Adrenal gland (tissue), 19 donors: ENCODE measurements around the gene DMAC2L. TPM values are rescaled to one million over a fixed set of nuclear protein-coding genes. Genes with fewer than 3 reads are reported as not detected.

Experiments
- DNase-seq, 7 donors: peaks; one replicate each; pipeline ENCODE4 v3.0.0-alpha.2; 2019 to 2020
- H3K27ac ChIP-seq, 5 donors: fragments of 200-600 bp; sonication (generic) in 4 of 5; 1 replicate in 3 of 5; 2 replicates in 2 of 5; pipeline versions ENCODE4 v1.5.1 to v1.8.0; 2016 to 2020; ENCODE audit warnings: mild to moderate bottlenecking in 1 of 5
- H3K27me3 ChIP-seq: fragments of 200-600 bp; 2 replicates; pipeline ENCODE4 v1.8.0; 2021
- H3K36me3 ChIP-seq, 2 donors: fragments of 200-600 bp; replicated peaks in 1 of 2; 1 replicate in 1 of 2; 2 replicates in 1 of 2; pipeline versions ENCODE4 v1.5.1 to v1.8.0; 2018 to 2022
- H3K4me1 ChIP-seq, 2 donors: fragments of 200-600 bp; replicated peaks in 1 of 2; 1 replicate in 1 of 2; 2 replicates in 1 of 2; pipeline versions ENCODE4 v1.5.1 to v1.8.0; 2018 to 2021
- H3K4me3 ChIP-seq, 4 donors: fragments of 200-600 bp; sonication (generic) in 3 of 4; one replicate each; pipeline ENCODE4 v1.5.1; 2016 to 2018
- H3K9me3 ChIP-seq, 3 donors: fragments of 200-600 bp; sonication (generic) in 1 of 3; replicated peaks in 1 of 3; 1 replicate in 2 of 3; 2 replicates in 1 of 3; pipeline versions ENCODE4 v1.5.1 to v1.8.0; 2016 to 2021
- POLR2A ChIP-seq, 2 donors: fragments of 450-650 bp; IDR thresholded peaks; one replicate each; pipeline ENCODE4 v1.6.1; 2017; ENCODE audit warnings: antibody characterized with exemption in 2 of 2, mild to moderate bottlenecking in 2 of 2, moderate library complexity in 1 of 2
- WGBS, 4 donors: extraction: QIAGEN DNeasy Blood & Tissue Kit in 2 of 4; methylation state at CpG; one replicate each; pipeline versions ENCODE4 v1.1.5 to v1.1.7; 2013 to 2017; 5-methylcytosine and 5-hydroxymethylcytosine counted together
- intact Hi-C, 2 donors: fragments of 100-400 bp; cut with DNase I; formaldehyde crosslinking; loops; one replicate each; pipeline versions ENCODE4 v1.14.1 to v1.15.0; 2022 to 2023
- long read RNA-seq, 10 donors: library from polyadenylated mRNA in 3 of 10; unstranded in 2 of 10; stranded (forward) in 1 of 10; transcript quantifications; one replicate each; pipeline ENCODE4 v2.0.0 and lab custom pipeline, GENCODE V29; 2021 to 2026
- polyA plus RNA-seq, 3 donors: library from polyadenylated mRNA; stranded (reverse); fragments of 200-250 nt in 2 of 3; fragments of 350-450 nt in 1 of 3; fragmentation: Illumina TruSeq in 1 of 3; extraction: RNeasy Lipid Tissue Mini Kit (QIAGEN cat#74804) in 1 of 3; gene quantifications; one replicate each; pipeline ENCODE4 v1.2.3, GENCODE V29; 2013 to 2014
- total RNA-seq, 9 donors: library from RNA; depleted of rRNA in 4 of 9; stranded (reverse); fragments of >200 nt in 4 of 9; fragments of 120-200 nt in 1 of 9; fragmentation: NEBNext Ultra II Directional in 1 of 9; extraction: Animal tissue kit (Norgen Biotek cat#: 25700) in 1 of 9; gene quantifications; one replicate each; pipeline versions ENCODE4 v1.1.0 to v1.2.4, GENCODE V29; 2013 to 2023
- TF ChIP-seq, protein P1 (sequence below), 6 experiments: fragments of 450-650 bp in 4 of 6; fragments of 200-600 bp in 2 of 6; sonication (generic) in 1 of 6; IDR thresholded peaks; 1 replicate in 5 of 6; 2 replicates in 1 of 6; pipeline versions ENCODE4 v1.5.1 to v1.8.0; 2016 to 2021; ENCODE audit warnings: antibody characterized with exemption in 6 of 6, mild to moderate bottlenecking in 2 of 6, moderate library complexity in 1 of 6
- donor health status: healthy with polysubstance abuse.
- donor health status: Bipolar disorder and iron deficiency.
- donor health status: DM: yes; HTN: yes; CAD: no.
- donor health status: DM: no; HTN: no; CAD: no.
- donor health status: DM: no; HTN: no; CAD: no.
- donor health status: DM: yes; HTN: yes; CAD: no.

Gene DMAC2L, protein sequence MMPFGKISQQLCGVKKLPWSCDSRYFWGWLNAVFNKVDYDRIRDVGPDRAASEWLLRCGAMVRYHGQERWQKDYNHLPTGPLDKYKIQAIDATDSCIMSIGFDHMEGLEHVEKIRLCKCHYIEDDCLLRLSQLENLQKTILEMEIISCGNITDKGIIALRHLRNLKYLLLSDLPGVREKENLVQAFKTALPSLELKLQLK
- total RNA-seq (10 to 100 TPM in 6 of 9 donors, 1 to 10 TPM in 3; 4.8 to 19.9 (median 13.5) TPM), polyA plus RNA-seq (10 to 100 TPM in 2 of 3 donors, 1 to 10 TPM in 1; 9.4 to 15.0 (median 12.3) TPM)
- long read RNA-seq, donor 1, transcript ATP5S-207 (5 exons, 2,008 nt) = major isoform, 9 of 10 reads
- long read RNA-seq, donor 1, partial matches to known transcripts = 0 of 10 reads
- long read RNA-seq, donor 1, other reads (novel, unspliced or antisense) = 0 of 10 reads
- long read RNA-seq, donor 2, partial matches to known transcripts = 5 of 8 reads
- long read RNA-seq, donor 2, other reads (novel, unspliced or antisense) = 0 of 8 reads
- long read RNA-seq, donor 3, partial matches to known transcripts = 0 of 4 reads
- long read RNA-seq, donor 3, other reads (novel, unspliced or antisense) = 0 of 4 reads
- long read RNA-seq, donor 4, transcript ATP5S-207 (5 exons, 2,008 nt) = major isoform, 5 of 17 reads
- long read RNA-seq, donor 4, partial matches to known transcripts = 6 of 17 reads
- long read RNA-seq, donor 4, other reads (novel, unspliced or antisense) = 6 of 17 reads
- long read RNA-seq, donor 5, partial matches to known transcripts = 1 of 7 reads
- long read RNA-seq, donor 5, other reads (novel, unspliced or antisense) = 5 of 7 reads
- long read RNA-seq, donor 6, transcript ATP5S-207 (5 exons, 2,008 nt) = major isoform, 7 of 15 reads
- long read RNA-seq, donor 6, partial matches to known transcripts = 2 of 15 reads
- long read RNA-seq, donor 6, other reads (novel, unspliced or antisense) = 6 of 15 reads
- long read RNA-seq, donor 7, full-length matches to known transcripts = 3 of 3 reads
- long read RNA-seq, donor 7, partial matches to known transcripts = 0 of 3 reads
- long read RNA-seq, donor 7, other reads (novel, unspliced or antisense) = 0 of 3 reads
- long read RNA-seq, donor 8, partial matches to known transcripts = 6 of 10 reads
- long read RNA-seq, donor 8, other reads (novel, unspliced or antisense) = 0 of 10 reads
- long read RNA-seq, donor 9, partial matches to known transcripts = 0 of 3 reads
- long read RNA-seq, donor 9, other reads (novel, unspliced or antisense) = 0 of 3 reads
- long read RNA-seq, donor 10, partial matches to known transcripts = 0 of 2 reads
- long read RNA-seq, donor 10, other reads (novel, unspliced or antisense) = 0 of 2 reads

DNA sequence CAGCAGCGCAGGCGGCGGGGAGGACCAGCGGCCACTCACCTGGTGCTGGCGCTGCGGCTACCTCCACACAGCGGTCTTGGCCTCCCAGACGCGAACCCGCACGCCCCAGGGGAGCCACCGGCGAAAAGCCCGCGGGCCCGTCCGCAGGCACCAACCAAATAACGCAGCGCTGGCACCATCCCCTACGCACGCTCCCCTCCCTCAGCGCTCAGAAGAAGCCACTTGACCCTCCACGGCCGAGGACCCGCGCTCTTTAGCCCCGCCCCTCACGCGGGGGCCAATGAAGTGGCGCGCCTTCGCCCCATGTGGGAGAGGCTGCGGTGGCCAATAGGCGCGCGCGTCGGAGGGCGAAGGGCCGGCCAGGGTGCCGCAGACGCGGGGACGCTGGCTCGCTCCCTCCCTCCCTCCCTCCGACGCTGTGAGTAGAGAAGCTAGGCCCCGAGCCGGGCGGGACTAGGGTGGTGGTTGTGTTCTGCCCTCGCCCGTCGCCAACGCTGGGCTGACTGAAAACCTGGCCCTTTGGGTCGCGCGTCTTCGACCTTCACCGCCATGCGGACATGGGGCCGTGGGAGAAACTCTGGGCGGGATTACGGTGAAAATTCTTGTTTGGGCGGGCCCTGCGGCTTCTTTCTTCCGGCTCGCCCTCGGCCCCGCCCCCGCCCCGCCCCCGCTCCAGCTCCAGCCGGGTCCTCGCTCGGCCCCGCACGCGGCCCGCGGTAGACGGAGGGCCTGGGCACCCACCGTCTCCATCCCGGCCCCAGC, at the start of gene DMAC2L, which contains the start of gene L2HGDH:
DMAC2L (plus strand) TSS at position 353 of the 762 bp plus-strand sequence. CDS start 9,164 bp downstream, outside the sequence.
L2HGDH (minus strand) TSS at position 258 of the 762 bp plus-strand sequence; CDS start at position 179, 79 bp downstream.
- peaks cover 10 to 14% of the 10 kb centered on the region in 2 donors for H3K4me1 ChIP-seq
- H3K36me3 ChIP-seq = no peaks in the 10 kb centered on the region
- H3K27me3 ChIP-seq = no peaks in the 10 kb centered on the region
- intact Hi-C loops = no loop called here
- no peaks in the 10 kb centered on the region for H3K9me3 ChIP-seq
- DNase-seq = peak; percentile 92 to 96 (median 94)
- TF ChIP-seq POLR2A (IDR thresholded peaks at IDR 0.05) = peak; percentile 56 to 82
- TF ChIP-seq, protein P1, sequence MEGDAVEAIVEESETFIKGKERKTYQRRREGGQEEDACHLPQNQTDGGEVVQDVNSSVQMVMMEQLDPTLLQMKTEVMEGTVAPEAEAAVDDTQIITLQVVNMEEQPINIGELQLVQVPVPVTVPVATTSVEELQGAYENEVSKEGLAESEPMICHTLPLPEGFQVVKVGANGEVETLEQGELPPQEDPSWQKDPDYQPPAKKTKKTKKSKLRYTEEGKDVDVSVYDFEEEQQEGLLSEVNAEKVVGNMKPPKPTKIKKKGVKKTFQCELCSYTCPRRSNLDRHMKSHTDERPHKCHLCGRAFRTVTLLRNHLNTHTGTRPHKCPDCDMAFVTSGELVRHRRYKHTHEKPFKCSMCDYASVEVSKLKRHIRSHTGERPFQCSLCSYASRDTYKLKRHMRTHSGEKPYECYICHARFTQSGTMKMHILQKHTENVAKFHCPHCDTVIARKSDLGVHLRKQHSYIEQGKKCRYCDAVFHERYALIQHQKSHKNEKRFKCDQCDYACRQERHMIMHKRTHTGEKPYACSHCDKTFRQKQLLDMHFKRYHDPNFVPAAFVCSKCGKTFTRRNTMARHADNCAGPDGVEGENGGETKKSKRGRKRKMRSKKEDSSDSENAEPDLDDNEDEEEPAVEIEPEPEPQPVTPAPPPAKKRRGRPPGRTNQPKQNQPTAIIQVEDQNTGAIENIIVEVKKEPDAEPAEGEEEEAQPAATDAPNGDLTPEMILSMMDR (IDR thresholded peaks at IDR 0.05) = no peak
- 0 to 1% (median 0%) methylated on average over 14 to 83 of the region's 83 CpGs for WGBS, 4 donors
- H3K27ac ChIP-seq = peak within 1 kb of the TSS; percentile 79 to 96 (median 90)
- H3K4me3 ChIP-seq = peak within 1 kb of the TSS; percentile 54 to 68 (median 62)

- TF ChIP-seq, protein P1 (IDR thresholded peaks at IDR 0.05) = no peak
- no peak for TF ChIP-seq POLR2A (IDR thresholded peaks at IDR 0.05)
- WGBS, 4 donors = 65 to 72% (median 71%) methylated on average over 2 of the region's 2 CpGs
- no peak for DNase-seq
- H3K4me1 ChIP-seq = no peaks in the 10 kb centered on the region
- no peak overlapping the region for H3K4me3 ChIP-seq
- intact Hi-C loops = no loop called here
- H3K27me3 ChIP-seq = no peaks in the 10 kb centered on the region
- H3K36me3 ChIP-seq = no peaks in the 10 kb centered on the region
- no peak overlapping the region for H3K27ac ChIP-seq
- no peaks in the 10 kb centered on the region for H3K9me3 ChIP-seq
Measured at GRCh38 chr14:50262865-50263264, 49.3 kb upstream of the DMAC2L start.

GRCh38 chr14:50263321-50263720, 48.8 kb upstream of the DMAC2L start:
- no peaks in the 10 kb centered on the region for H3K27me3 ChIP-seq
- H3K9me3 ChIP-seq = no peaks in the 10 kb centered on the region
- no peaks in the 10 kb centered on the region for H3K36me3 ChIP-seq
- 70 to 72% (median 70%) methylated on average over 4 of the region's 4 CpGs for WGBS, 4 donors
- no peak for DNase-seq
- no peak overlapping the region for H3K4me3 ChIP-seq
- no peak overlapping the region for H3K27ac ChIP-seq
- TF ChIP-seq, protein P1 (IDR thresholded peaks at IDR 0.05) = no peak
- TF ChIP-seq POLR2A (IDR thresholded peaks at IDR 0.05) = no peak
- H3K4me1 ChIP-seq = no peaks in the 10 kb centered on the region
- intact Hi-C loops = no loop called here
